Measurements from ENCODE around the gene LDLRAP1. TPM values are rescaled to one million over a fixed set of nuclear protein-coding genes. Genes with fewer than 3 reads are reported as not detected.
A peak's percentile ranks its signal among the peaks of the same experiment; 100 is the strongest.

The LDLRAP1 gene
- total and polyA plus RNA-seq, 9 of the 15 experiments (the other 6 are each of a cell fraction or from before 2014, with no cell fraction given): 0.56 to 29.6 (median 16.2) TPM

- peak; percentile 71 for TF ChIP-seq REST (IDR thresholded peaks at IDR 0.05; ENCODE audit: borderline replicate concordance)
- peak; percentile 52; the same call in 1 of the 2 replicates for TF ChIP-seq REST (CRISPR knock-in tag; IDR thresholded peaks at IDR 0.05; ENCODE audit: low read depth)
- no peak for TF ChIP-seq ZNF197 (CRISPR knock-in tag; IDR thresholded peaks at IDR 0.05; ENCODE audit: low read depth)
- peak; percentile 23; the same call in 1 of the 2 replicates for TF ChIP-seq SAFB (IDR thresholded peaks at IDR 0.05; ENCODE audit: borderline replicate concordance, low read depth, low read length)
- TF ChIP-seq, protein P1, sequence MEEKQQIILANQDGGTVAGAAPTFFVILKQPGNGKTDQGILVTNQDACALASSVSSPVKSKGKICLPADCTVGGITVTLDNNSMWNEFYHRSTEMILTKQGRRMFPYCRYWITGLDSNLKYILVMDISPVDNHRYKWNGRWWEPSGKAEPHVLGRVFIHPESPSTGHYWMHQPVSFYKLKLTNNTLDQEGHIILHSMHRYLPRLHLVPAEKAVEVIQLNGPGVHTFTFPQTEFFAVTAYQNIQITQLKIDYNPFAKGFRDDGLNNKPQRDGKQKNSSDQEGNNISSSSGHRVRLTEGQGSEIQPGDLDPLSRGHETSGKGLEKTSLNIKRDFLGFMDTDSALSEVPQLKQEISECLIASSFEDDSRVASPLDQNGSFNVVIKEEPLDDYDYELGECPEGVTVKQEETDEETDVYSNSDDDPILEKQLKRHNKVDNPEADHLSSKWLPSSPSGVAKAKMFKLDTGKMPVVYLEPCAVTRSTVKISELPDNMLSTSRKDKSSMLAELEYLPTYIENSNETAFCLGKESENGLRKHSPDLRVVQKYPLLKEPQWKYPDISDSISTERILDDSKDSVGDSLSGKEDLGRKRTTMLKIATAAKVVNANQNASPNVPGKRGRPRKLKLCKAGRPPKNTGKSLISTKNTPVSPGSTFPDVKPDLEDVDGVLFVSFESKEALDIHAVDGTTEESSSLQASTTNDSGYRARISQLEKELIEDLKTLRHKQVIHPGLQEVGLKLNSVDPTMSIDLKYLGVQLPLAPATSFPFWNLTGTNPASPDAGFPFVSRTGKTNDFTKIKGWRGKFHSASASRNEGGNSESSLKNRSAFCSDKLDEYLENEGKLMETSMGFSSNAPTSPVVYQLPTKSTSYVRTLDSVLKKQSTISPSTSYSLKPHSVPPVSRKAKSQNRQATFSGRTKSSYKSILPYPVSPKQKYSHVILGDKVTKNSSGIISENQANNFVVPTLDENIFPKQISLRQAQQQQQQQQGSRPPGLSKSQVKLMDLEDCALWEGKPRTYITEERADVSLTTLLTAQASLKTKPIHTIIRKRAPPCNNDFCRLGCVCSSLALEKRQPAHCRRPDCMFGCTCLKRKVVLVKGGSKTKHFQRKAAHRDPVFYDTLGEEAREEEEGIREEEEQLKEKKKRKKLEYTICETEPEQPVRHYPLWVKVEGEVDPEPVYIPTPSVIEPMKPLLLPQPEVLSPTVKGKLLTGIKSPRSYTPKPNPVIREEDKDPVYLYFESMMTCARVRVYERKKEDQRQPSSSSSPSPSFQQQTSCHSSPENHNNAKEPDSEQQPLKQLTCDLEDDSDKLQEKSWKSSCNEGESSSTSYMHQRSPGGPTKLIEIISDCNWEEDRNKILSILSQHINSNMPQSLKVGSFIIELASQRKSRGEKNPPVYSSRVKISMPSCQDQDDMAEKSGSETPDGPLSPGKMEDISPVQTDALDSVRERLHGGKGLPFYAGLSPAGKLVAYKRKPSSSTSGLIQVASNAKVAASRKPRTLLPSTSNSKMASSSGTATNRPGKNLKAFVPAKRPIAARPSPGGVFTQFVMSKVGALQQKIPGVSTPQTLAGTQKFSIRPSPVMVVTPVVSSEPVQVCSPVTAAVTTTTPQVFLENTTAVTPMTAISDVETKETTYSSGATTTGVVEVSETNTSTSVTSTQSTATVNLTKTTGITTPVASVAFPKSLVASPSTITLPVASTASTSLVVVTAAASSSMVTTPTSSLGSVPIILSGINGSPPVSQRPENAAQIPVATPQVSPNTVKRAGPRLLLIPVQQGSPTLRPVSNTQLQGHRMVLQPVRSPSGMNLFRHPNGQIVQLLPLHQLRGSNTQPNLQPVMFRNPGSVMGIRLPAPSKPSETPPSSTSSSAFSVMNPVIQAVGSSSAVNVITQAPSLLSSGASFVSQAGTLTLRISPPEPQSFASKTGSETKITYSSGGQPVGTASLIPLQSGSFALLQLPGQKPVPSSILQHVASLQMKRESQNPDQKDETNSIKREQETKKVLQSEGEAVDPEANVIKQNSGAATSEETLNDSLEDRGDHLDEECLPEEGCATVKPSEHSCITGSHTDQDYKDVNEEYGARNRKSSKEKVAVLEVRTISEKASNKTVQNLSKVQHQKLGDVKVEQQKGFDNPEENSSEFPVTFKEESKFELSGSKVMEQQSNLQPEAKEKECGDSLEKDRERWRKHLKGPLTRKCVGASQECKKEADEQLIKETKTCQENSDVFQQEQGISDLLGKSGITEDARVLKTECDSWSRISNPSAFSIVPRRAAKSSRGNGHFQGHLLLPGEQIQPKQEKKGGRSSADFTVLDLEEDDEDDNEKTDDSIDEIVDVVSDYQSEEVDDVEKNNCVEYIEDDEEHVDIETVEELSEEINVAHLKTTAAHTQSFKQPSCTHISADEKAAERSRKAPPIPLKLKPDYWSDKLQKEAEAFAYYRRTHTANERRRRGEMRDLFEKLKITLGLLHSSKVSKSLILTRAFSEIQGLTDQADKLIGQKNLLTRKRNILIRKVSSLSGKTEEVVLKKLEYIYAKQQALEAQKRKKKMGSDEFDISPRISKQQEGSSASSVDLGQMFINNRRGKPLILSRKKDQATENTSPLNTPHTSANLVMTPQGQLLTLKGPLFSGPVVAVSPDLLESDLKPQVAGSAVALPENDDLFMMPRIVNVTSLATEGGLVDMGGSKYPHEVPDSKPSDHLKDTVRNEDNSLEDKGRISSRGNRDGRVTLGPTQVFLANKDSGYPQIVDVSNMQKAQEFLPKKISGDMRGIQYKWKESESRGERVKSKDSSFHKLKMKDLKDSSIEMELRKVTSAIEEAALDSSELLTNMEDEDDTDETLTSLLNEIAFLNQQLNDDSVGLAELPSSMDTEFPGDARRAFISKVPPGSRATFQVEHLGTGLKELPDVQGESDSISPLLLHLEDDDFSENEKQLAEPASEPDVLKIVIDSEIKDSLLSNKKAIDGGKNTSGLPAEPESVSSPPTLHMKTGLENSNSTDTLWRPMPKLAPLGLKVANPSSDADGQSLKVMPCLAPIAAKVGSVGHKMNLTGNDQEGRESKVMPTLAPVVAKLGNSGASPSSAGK (IDR thresholded peaks at IDR 0.05): no peak
- peak; percentile 78 to 90; a peak in 3 of 4 replicates for TF ChIP-seq MAZ (CRISPR knock-in tag; conservative IDR thresholded peaks at IDR 0.05 in 1 of 2, IDR thresholded peaks at IDR 0.05 in 1 of 2)
Observed at GRCh38 chr1:25616095-25616986, 72.9 kb downstream of the LDLRAP1 start, which contains the start of gene MAN1C1 (continued).

Measured in K562 (cell line).